IMR-90 (cell line): ENCODE results near the gene RNU1-4. TPM values are rescaled to one million over a fixed set of nuclear protein-coding genes. Genes with fewer than 3 reads are reported as not detected.
"Not testable (repeated sequence)": the region's sequence is repeated elsewhere in the genome, so short reads cannot be mapped to it uniquely, and the experiment has no call there.

Source experiments
- ATAC-seq: fragments of 200-7000 bp; cut with Tn5 transposase; 2 replicates; pipeline ENCODE4 v1.9.1; 2020; ENCODE audit warnings: low read depth, mild to moderate bottlenecking, moderate library complexity
- BruUV-seq: library from RNA; stranded (reverse); fragments of 400-500 nt; replicated peaks from 2 replicates; lab custom pipeline; 2021; lab: Mats Ljungman, UMichigan
- CTCF ChIA-PET: fragments of 300-600 bp; formaldehyde crosslinking; extraction: SDS; loops from one replicate; lab custom pipeline; 2021; ENCODE audit warnings: antibody characterized with exemption; lab: Yijun Ruan, JAX
- POLR2A ChIA-PET: fragments of 300-600 bp; sonication (Branson Sonifier 250); formaldehyde crosslinking; loops from one replicate; lab custom pipeline; 2022; ENCODE audit warnings: antibody characterized with exemption; ENCODE audit not compliant: unreplicated experiment; lab: Charles Lee
- DNase-seq: peaks from one replicate; pipeline ENCODE4 v3.0.0; 2013
- H2AFZ ChIP-seq: replicated peaks from 2 replicates; pipeline ENCODE3; 2013; ENCODE audit warnings: low read length, mild to moderate bottlenecking; ENCODE audit not compliant: poor library complexity
- H2AK5ac ChIP-seq: 2 replicates; pipeline ENCODE4 v1.6.1; 2013; ENCODE audit warnings: low read depth, low read length, inconsistent platforms
- H2AK9ac ChIP-seq: replicated peaks from 2 replicates; pipeline ENCODE3; 2013; ENCODE audit warnings: mild to moderate bottlenecking, low read depth, low read length, moderate library complexity; ENCODE audit not compliant: poor library complexity
- H2BK120ac ChIP-seq: 2 replicates; pipeline ENCODE4 v1.6.1; 2013; ENCODE audit warnings: low read depth, low read length, inconsistent platforms
- H2BK15ac ChIP-seq: 3 replicates; pipeline ENCODE4 v1.6.1; 2013; ENCODE audit warnings: low read depth, low read length, inconsistent platforms
- H2BK20ac ChIP-seq: 2 replicates; pipeline ENCODE4 v1.6.1; 2013; ENCODE audit warnings: low read depth, mild to moderate bottlenecking, inconsistent platforms, low read length, moderate library complexity
- H2BK5ac ChIP-seq: 2 replicates; pipeline ENCODE4 v1.6.1; 2013; ENCODE audit warnings: mild to moderate bottlenecking, low read depth, low read length, inconsistent platforms; ENCODE audit not compliant: poor library complexity, severe bottlenecking
- H3K14ac ChIP-seq: replicated peaks from 2 replicates; pipeline ENCODE4 v1.6.1; 2013; ENCODE audit warnings: low read depth, low read length, inconsistent platforms
- H3K18ac ChIP-seq: 2 replicates; pipeline ENCODE4 v1.6.1; 2013; ENCODE audit warnings: low read depth, low read length, control low read depth
- H3K23ac ChIP-seq: 2 replicates; pipeline ENCODE4 v1.6.1; 2013; ENCODE audit warnings: low read depth, low read length, inconsistent platforms
- H3K27ac ChIP-seq: 2 replicates; pipeline ENCODE4 v1.5.1; 2013; ENCODE audit warnings: mild to moderate bottlenecking, control low read depth, low read length; ENCODE audit not compliant: insufficient read depth
- H3K27me3 ChIP-seq: 2 replicates; pipeline ENCODE4 v1.6.1; 2013; ENCODE audit warnings: low read length; ENCODE audit not compliant: control insufficient read depth, insufficient read depth
- H3K36me3 ChIP-seq: 2 replicates; pipeline ENCODE4 v1.6.1; 2013; ENCODE audit warnings: low read length, mixed read lengths; ENCODE audit not compliant: control insufficient read depth, insufficient read depth
- H3K4ac ChIP-seq: 2 replicates; pipeline ENCODE4 v1.6.1; 2013; ENCODE audit warnings: low read depth, low read length, inconsistent platforms
- H3K4me1 ChIP-seq: 2 replicates; pipeline ENCODE4 v1.6.1; 2013; ENCODE audit warnings: low read length, mixed read lengths; ENCODE audit not compliant: control insufficient read depth, insufficient read depth
- H3K4me2 ChIP-seq: 2 replicates; pipeline ENCODE4 v1.6.1; 2013; ENCODE audit warnings: low read depth, mild to moderate bottlenecking, control low read depth, low read length, moderate library complexity
- H3K4me3 ChIP-seq: 2 replicates; pipeline ENCODE4 v1.5.1; 2013; ENCODE audit warnings: low read depth, mild to moderate bottlenecking, control low read depth, low read length, moderate library complexity; ENCODE audit not compliant: insufficient read depth
- H3K56ac ChIP-seq: 2 replicates; pipeline ENCODE4 v1.6.1; 2013; ENCODE audit warnings: low read length, inconsistent platforms; ENCODE audit not compliant: insufficient read depth; ENCODE audit errors: extremely low read depth
- H3K79me1 ChIP-seq, 2 experiments: 2 replicates each; pipeline ENCODE4 v1.6.1; 2013; ENCODE audit warnings: low read length in 2 of 2, inconsistent platforms in 1 of 2, low read depth in 1 of 2
- H3K9ac ChIP-seq: 2 replicates; pipeline ENCODE4 v1.6.1; 2013; ENCODE audit warnings: low read depth, low read length, control low read depth
- H3K9me1 ChIP-seq: 2 replicates; pipeline ENCODE4 v1.6.1; 2013; ENCODE audit warnings: low read length, inconsistent platforms; ENCODE audit not compliant: insufficient read depth
- H3K9me3 ChIP-seq: 2 replicates; pipeline ENCODE4 v1.6.1; 2013; ENCODE audit warnings: low read length; ENCODE audit not compliant: control insufficient read depth, insufficient read depth
- H4K20me1 ChIP-seq: 2 replicates; pipeline ENCODE4 v1.6.1; 2013; ENCODE audit warnings: low read length, inconsistent platforms; ENCODE audit not compliant: insufficient read depth
- H4K5ac ChIP-seq: 2 replicates; pipeline ENCODE4 v1.6.1; 2013; ENCODE audit warnings: mild to moderate bottlenecking, low read depth, low read length, control low read depth
- H4K8ac ChIP-seq, 2 experiments: 2 replicates each; pipeline ENCODE4 v1.6.1; 2013; ENCODE audit warnings: low read depth in 2 of 2, low read length in 2 of 2, control low read depth in 1 of 2, inconsistent platforms in 1 of 2
- H4K91ac ChIP-seq: 2 replicates; pipeline ENCODE4 v1.6.1; 2013; ENCODE audit warnings: low read depth, low read length, inconsistent platforms; ENCODE audit not compliant: insufficient read depth
- WGBS, 2 experiments: methylation state at CpG; one replicate each; pipeline versions ENCODE4 v1.1.5 to v1.1.7; 2013; ENCODE audit warnings: missing lambda C conversion rate in 2 of 2; ENCODE audit not compliant: insufficient read length in 1 of 2; ENCODE audit errors: extremely low coverage in 2 of 2; 5-methylcytosine and 5-hydroxymethylcytosine counted together
- dilution Hi-C: fragments of 300-500 bp; cut with HindIII; formaldehyde crosslinking; loops from one replicate; pipeline ENCODE4 v1.14.3; 2018; ENCODE audit warnings: low sequenced_read_pairs; ENCODE audit not compliant: unreplicated experiment
- in situ Hi-C: fragments of 300-500 bp; cut with MboI; formaldehyde crosslinking; loops from 3 replicates; pipeline ENCODE4 v1.14.3; 2019; ENCODE audit warnings: low sequenced_read_pairs, inconsistent platforms, mixed read lengths
- intact Hi-C: fragments of 100-400 bp; cut with micrococcal nuclease; formaldehyde crosslinking; loops from 2 replicates; pipeline ENCODE4 v1.10.0; 2022
- polyA plus RNA-seq, 3 experiments: library from polyadenylated mRNA; depleted of rRNA; stranded (reverse); fragments of >200 nt; gene quantifications; 2 replicates each; pipeline ENCODE4 v1.2.3, GENCODE V29; 2012; ENCODE audit warnings: low replicate concordance in 1 of 3
- total RNA-seq: library from RNA; depleted of rRNA; stranded (reverse); fragments of >200 nt; gene quantifications from 2 replicates; pipeline ENCODE4 v1.2.3, GENCODE V29; 2012

Gene RNU1-4
- total and polyA plus RNA-seq, 2 of the 4 experiments (the other 2 are of a cell fraction) = under 0.01 TPM; not detected in 1

DNA sequence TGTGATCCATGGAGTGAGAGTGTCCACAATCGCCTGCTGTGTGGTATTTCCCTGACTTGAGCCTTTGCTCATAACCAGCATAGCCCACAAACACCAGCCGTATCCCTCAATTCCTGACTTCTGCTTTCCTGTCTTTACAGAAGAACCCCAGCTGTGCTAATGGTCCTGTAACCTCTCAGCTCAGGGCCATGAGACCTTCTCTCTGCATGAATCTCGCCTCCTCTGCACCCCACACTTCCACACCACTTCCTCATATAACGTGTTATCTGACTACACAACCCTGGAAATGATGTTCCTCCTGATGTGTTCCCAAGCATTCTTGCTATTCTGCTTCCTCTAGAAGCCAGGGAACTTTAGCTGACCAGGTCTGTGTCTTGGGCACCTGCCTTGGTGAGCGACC is 41.3 kb downstream of the RNU1-4 start:
- H3K79me1 ChIP-seq, H3K9me3 ChIP-seq, H2AK5ac ChIP-seq, H3K18ac ChIP-seq, dilution Hi-C loops, H3K23ac ChIP-seq, intact Hi-C loops, H3K56ac ChIP-seq, H2BK120ac ChIP-seq, H3K4me3 ChIP-seq, CTCF ChIA-PET, in situ Hi-C loops, H3K9me1 ChIP-seq, H3K4me2 ChIP-seq, BruUV-seq, H2BK5ac ChIP-seq, H2BK15ac ChIP-seq, H4K5ac ChIP-seq, H3K27me3 ChIP-seq, H2BK20ac ChIP-seq, H3K27ac ChIP-seq, H4K8ac ChIP-seq, H3K4me1 ChIP-seq, H4K91ac ChIP-seq, H2AK9ac ChIP-seq, H4K20me1 ChIP-seq, POLR2A ChIA-PET, ATAC-seq, H3K4ac ChIP-seq, H3K36me3 ChIP-seq, H3K14ac ChIP-seq, H3K9ac ChIP-seq, H2AFZ ChIP-seq, DNase-seq: not testable (repeated sequence)
- WGBS, 2 experiments = no CpG with 5 or more reads among the region's 5 CpGs

DNA sequence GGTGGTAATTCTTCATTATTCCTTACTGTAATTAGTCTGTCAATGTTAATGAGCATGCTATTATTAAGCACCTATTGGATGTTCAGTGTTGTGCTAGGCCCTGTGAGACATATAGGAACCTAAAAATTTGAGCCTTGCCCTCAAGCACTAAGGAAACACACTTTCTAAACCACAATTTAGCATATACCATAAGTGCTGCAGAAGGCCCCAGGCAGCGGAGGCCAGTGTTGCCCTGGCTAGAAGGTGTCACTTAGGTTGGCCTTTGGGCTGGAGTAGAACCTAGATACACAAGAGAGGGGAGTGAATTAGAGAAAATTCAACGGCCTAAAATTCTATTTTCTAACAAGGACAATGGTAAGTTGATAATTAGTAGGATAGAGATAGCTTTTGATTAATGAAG is 44.6 kb downstream of the RNU1-4 start:
- H2AFZ ChIP-seq, H3K4ac ChIP-seq, H3K9ac ChIP-seq, H2BK5ac ChIP-seq, H3K9me3 ChIP-seq, H3K18ac ChIP-seq, ATAC-seq, BruUV-seq, H3K79me1 ChIP-seq, DNase-seq, H3K4me3 ChIP-seq, H3K36me3 ChIP-seq, H4K91ac ChIP-seq, dilution Hi-C loops, H3K14ac ChIP-seq, POLR2A ChIA-PET, H2BK20ac ChIP-seq, H3K27me3 ChIP-seq, H4K20me1 ChIP-seq, in situ Hi-C loops, H3K56ac ChIP-seq, H3K23ac ChIP-seq, H3K27ac ChIP-seq, H2AK9ac ChIP-seq, H4K8ac ChIP-seq, H3K9me1 ChIP-seq, H3K4me1 ChIP-seq, H3K4me2 ChIP-seq, H2BK120ac ChIP-seq, CTCF ChIA-PET, H2BK15ac ChIP-seq, H2AK5ac ChIP-seq, H4K5ac ChIP-seq, intact Hi-C loops: not testable (repeated sequence)
- no CpG with 5 or more reads among the region's 2 CpGs for WGBS, 2 experiments
